HCT116 (cell line): ENCODE measurements around the gene IL17RD. TPM values are rescaled to one million over a fixed set of nuclear protein-coding genes. Genes with fewer than 3 reads are reported as not detected.

Source experiments
- ATAC-seq: fragments of 200-7000 bp; cut with Tn5 transposase; 2 replicates; pipeline ENCODE4 v1.9.1; 2020; ENCODE audit warnings: mild to moderate bottlenecking, moderate library complexity
- BruUV-seq: library from RNA; stranded (reverse); fragments of 400-500 nt; replicated peaks from 2 replicates; lab custom pipeline; 2021; lab: Mats Ljungman, UMichigan
- CTCF ChIA-PET: fragments of 300-600 bp; sonication (Branson Sonifier 250); formaldehyde crosslinking; loops from one replicate; lab custom pipeline; 2021; ENCODE audit warnings: antibody characterized with exemption; lab: Charles Lee
- POLR2A ChIA-PET: fragments of 300-600, 350-600 bp; sonication (Branson Sonifier 250); formaldehyde crosslinking; loops from one replicate; lab custom pipeline; 2021; ENCODE audit warnings: antibody characterized with exemption; lab: Charles Lee
- RAD21 ChIA-PET, 2 experiments: fragments of 300-600 bp; sonication (Branson Sonifier 250); formaldehyde crosslinking; loops; one replicate each; lab custom pipeline; 2023; ENCODE audit warnings: low total read pairs in 2 of 2; ENCODE audit not compliant: uncharacterized antibody in 2 of 2, unreplicated experiment in 2 of 2, low non-redundant PET in 1 of 2; lab: Charles Lee
- DNase-seq: peaks from one replicate; pipeline ENCODE4 v3.0.0-alpha.2; 2010; ENCODE audit warnings: low read depth, low spot score
- H2AFZ ChIP-seq: fragments of 200-600 bp; shearing (Covaris generic), sonication (generic); 2 replicates; pipeline ENCODE4 v1.6.1; 2017; ENCODE audit warnings: low read depth, mixed run types, mixed read lengths, antibody characterized with exemption, low read length; ENCODE audit not compliant: poor library complexity, severe bottlenecking
- H3K27ac ChIP-seq: 2 replicates; pipeline ENCODE4 v1.5.1; 2012; ENCODE audit warnings: low read depth, low read length
- H3K27me3 ChIP-seq: fragments of 200-600 bp; sonication (generic); 2 replicates; pipeline ENCODE4 v1.6.1; 2016; ENCODE audit warnings: mixed run types, low read length, mixed read lengths; ENCODE audit not compliant: insufficient read depth
- H3K36me3 ChIP-seq, 2 experiments: fragments of 200-500 bp in 1 of 2; fragments of 200-600 bp in 1 of 2; sonication (Bioruptor generic) in 1 of 2; sonication (generic) in 1 of 2; 2 replicates each; pipeline versions ENCODE4 v1.5.1 to v1.6.1; 2014 to 2016; ENCODE audit warnings: low read length in 2 of 2, inconsistent platforms in 1 of 2, mixed read lengths in 1 of 2, mixed run types in 1 of 2; ENCODE audit not compliant: insufficient read depth in 2 of 2, control insufficient read depth in 1 of 2
- H3K4me1 ChIP-seq, 2 experiments: fragments of 200-600 bp in 1 of 2; sonication (generic) in 1 of 2; 2 replicates each; pipeline versions ENCODE4 v1.5.1 to v1.6.1; 2012 to 2017; ENCODE audit warnings: low read length in 2 of 2, inconsistent platforms in 1 of 2, mild to moderate bottlenecking in 1 of 2, mixed read lengths in 1 of 2, mixed run types in 1 of 2, moderate library complexity in 1 of 2; ENCODE audit not compliant: insufficient read depth in 2 of 2, control insufficient read depth in 1 of 2
- H3K4me2 ChIP-seq: fragments of 200-600 bp; sonication (generic); 2 replicates; pipeline ENCODE4 v1.6.1; 2017; ENCODE audit warnings: mixed run types, low read length, mixed read lengths
- H3K4me3 ChIP-seq, 2 experiments: fragments of 200-600 bp in 1 of 2; sonication (generic) in 1 of 2; replicated peaks in 1 of 2; 2 replicates each; pipeline ENCODE4 v1.5.1; 2011 to 2016; ENCODE audit warnings: low read length in 2 of 2, control low read depth in 1 of 2, low read depth in 1 of 2, mild to moderate bottlenecking in 1 of 2, mixed read lengths in 1 of 2, mixed run types in 1 of 2
- H3K79me2 ChIP-seq: fragments of 200-600 bp; sonication (generic); 2 replicates; pipeline ENCODE4 v1.6.1; 2017; ENCODE audit warnings: mild to moderate bottlenecking, mixed run types, low read length, moderate library complexity, mixed read lengths; ENCODE audit not compliant: insufficient read depth
- H3K9ac ChIP-seq: fragments of 200-600 bp; sonication (generic); 2 replicates; pipeline ENCODE4 v1.6.1; 2016; ENCODE audit warnings: low read length, mixed read lengths
- H3K9me2 ChIP-seq: fragments of 200-600 bp; sonication (generic), shearing (Covaris generic); 2 replicates; pipeline ENCODE4 v1.6.1; 2017; ENCODE audit warnings: mixed run types, mild to moderate bottlenecking, moderate library complexity; ENCODE audit not compliant: insufficient read depth
- H3K9me3 ChIP-seq, 2 experiments: fragments of 200-500 bp in 1 of 2; fragments of 200-600 bp in 1 of 2; sonication (Bioruptor generic) in 1 of 2; sonication (generic) in 1 of 2; 2 replicates each; pipeline ENCODE4 v1.6.1; 2014 to 2017; ENCODE audit warnings: low read length in 2 of 2, mixed read lengths in 2 of 2, inconsistent platforms in 1 of 2, low read depth in 1 of 2, mild to moderate bottlenecking in 1 of 2, mixed run types in 1 of 2, moderate library complexity in 1 of 2; ENCODE audit not compliant: control insufficient read depth in 1 of 2, insufficient read depth in 1 of 2
- H4K20me1 ChIP-seq: fragments of 200-600 bp; sonication (generic), shearing (Covaris generic); 2 replicates; pipeline ENCODE4 v1.6.1; 2017; ENCODE audit warnings: mixed run types, mild to moderate bottlenecking, moderate library complexity; ENCODE audit not compliant: insufficient read depth
- CBX3 ChIP-seq: IDR thresholded peaks from 2 replicates; pipeline ENCODE4 v1.6.1; 2012; ENCODE audit warnings: low read depth
- CEBPB ChIP-seq: IDR thresholded peaks from 2 replicates; pipeline ENCODE4 v1.6.1; 2012; ENCODE audit warnings: low read depth
- EGR1 ChIP-seq: IDR thresholded peaks from 2 replicates; pipeline ENCODE4 v1.6.1; 2012; ENCODE audit warnings: low read depth
- ELF1 ChIP-seq: IDR thresholded peaks from 2 replicates; pipeline ENCODE4 v1.6.1; 2012; ENCODE audit warnings: low read depth, borderline replicate concordance
- EZH2 ChIP-seq: fragments of 200-600 bp; sonication (generic); IDR thresholded peaks from 2 replicates; pipeline ENCODE4 v1.6.1; 2017; ENCODE audit warnings: antibody characterized with exemption, mixed run types
- EZH2phosphoT487 ChIP-seq: fragments of 200-600 bp; IDR thresholded peaks from 2 replicates; pipeline ENCODE4 v1.6.1; 2018; ENCODE audit warnings: antibody characterized with exemption, borderline replicate concordance
- FOSL1 ChIP-seq: IDR thresholded peaks from 2 replicates; pipeline ENCODE4 v1.6.1; 2012; ENCODE audit warnings: low read depth
- JUND ChIP-seq: IDR thresholded peaks from 2 replicates; pipeline ENCODE4 v1.6.1; 2012
- MAX ChIP-seq: IDR thresholded peaks from 2 replicates; pipeline ENCODE4 v1.6.1; 2012
- POLR2A ChIP-seq: IDR thresholded peaks from 2 replicates; pipeline ENCODE4 v1.7.0; 2011; ENCODE audit warnings: borderline replicate concordance; ENCODE audit not compliant: insufficient read depth, insufficient read length; ENCODE audit errors: extremely low read depth
- POLR2AphosphoS5 ChIP-seq: IDR thresholded peaks from 2 replicates; pipeline ENCODE4 v1.6.1; 2011; ENCODE audit warnings: mild to moderate bottlenecking, low read depth, low read length, moderate library complexity
- RAD21 ChIP-seq: IDR thresholded peaks from 2 replicates; pipeline ENCODE4 v1.6.1; 2012; ENCODE audit warnings: low read depth, mild to moderate bottlenecking
- SIN3A ChIP-seq: IDR thresholded peaks from 2 replicates; pipeline ENCODE4 v1.6.1; 2012; ENCODE audit warnings: low read depth
- SP1 ChIP-seq: IDR thresholded peaks from 2 replicates; pipeline ENCODE4 v1.6.1; 2012; ENCODE audit warnings: low read depth
- SRF ChIP-seq: IDR thresholded peaks from 2 replicates; pipeline ENCODE4 v1.6.1; 2012; ENCODE audit warnings: low read depth
- TCF7L2 ChIP-seq: IDR thresholded peaks from 2 replicates; pipeline ENCODE4 v1.7.0; 2011; ENCODE audit warnings: borderline replicate concordance, inconsistent platforms; ENCODE audit not compliant: insufficient read depth, insufficient read length; ENCODE audit errors: extremely low read depth
- YY1 ChIP-seq: IDR thresholded peaks from 2 replicates; pipeline ENCODE4 v1.6.1; 2011; ENCODE audit warnings: low read length, low read depth, moderate library complexity, mild to moderate bottlenecking; ENCODE audit not compliant: insufficient replicate concordance; ENCODE audit errors: extremely low read depth
- ZFX ChIP-seq: fragments of 450-650 bp; IDR thresholded peaks from 2 replicates; pipeline ENCODE4 v1.6.1; 2017
- ZNF274 ChIP-seq: fragments of 200-500 bp; sonication (Bioruptor generic); IDR thresholded peaks from 2 replicates; pipeline ENCODE4 v1.6.1; 2014; ENCODE audit warnings: mild to moderate bottlenecking, low read depth, low read length, inconsistent platforms
- intact Hi-C: fragments of 100-400 bp; cut with micrococcal nuclease; formaldehyde crosslinking; loops from 2 replicates; pipeline ENCODE4 v1.10.0; 2022
- total RNA-seq: library from RNA; stranded (reverse); gene quantifications from one replicate; pipeline ENCODE4 v1.2.1, GENCODE V29; 2021; ENCODE audit not compliant: unreplicated experiment
- TF ChIP-seq, protein P1 (sequence below), 3 experiments: fragments of 200-600 bp in 1 of 3; sonication (generic) in 1 of 3; IDR thresholded peaks in 2 of 3; conservative IDR thresholded peaks in 1 of 3; 2 replicates each; pipeline ENCODE4 v1.5.1; 2012 to 2017; ENCODE audit warnings: low read depth in 2 of 3, low read length in 2 of 3, antibody characterized with exemption in 1 of 3, borderline replicate concordance in 1 of 3, control low read depth in 1 of 3, mild to moderate bottlenecking in 1 of 3, mixed read lengths in 1 of 3, mixed run types in 1 of 3, moderate library complexity in 1 of 3; ENCODE audit not compliant: insufficient read depth in 1 of 3
- TF ChIP-seq, protein P2 (sequence below): IDR thresholded peaks from 2 replicates; pipeline ENCODE4 v1.6.1; 2011; ENCODE audit warnings: mild to moderate bottlenecking, low read length, moderate library complexity; ENCODE audit not compliant: insufficient replicate concordance; ENCODE audit errors: extremely low read depth
- TF ChIP-seq, protein P3 (sequence below): IDR thresholded peaks from 2 replicates; pipeline ENCODE4 v1.6.1; 2012

IL17RD gene
- total RNA-seq, 1 experiment from 2014 or later = 12.3 TPM

DNA sequence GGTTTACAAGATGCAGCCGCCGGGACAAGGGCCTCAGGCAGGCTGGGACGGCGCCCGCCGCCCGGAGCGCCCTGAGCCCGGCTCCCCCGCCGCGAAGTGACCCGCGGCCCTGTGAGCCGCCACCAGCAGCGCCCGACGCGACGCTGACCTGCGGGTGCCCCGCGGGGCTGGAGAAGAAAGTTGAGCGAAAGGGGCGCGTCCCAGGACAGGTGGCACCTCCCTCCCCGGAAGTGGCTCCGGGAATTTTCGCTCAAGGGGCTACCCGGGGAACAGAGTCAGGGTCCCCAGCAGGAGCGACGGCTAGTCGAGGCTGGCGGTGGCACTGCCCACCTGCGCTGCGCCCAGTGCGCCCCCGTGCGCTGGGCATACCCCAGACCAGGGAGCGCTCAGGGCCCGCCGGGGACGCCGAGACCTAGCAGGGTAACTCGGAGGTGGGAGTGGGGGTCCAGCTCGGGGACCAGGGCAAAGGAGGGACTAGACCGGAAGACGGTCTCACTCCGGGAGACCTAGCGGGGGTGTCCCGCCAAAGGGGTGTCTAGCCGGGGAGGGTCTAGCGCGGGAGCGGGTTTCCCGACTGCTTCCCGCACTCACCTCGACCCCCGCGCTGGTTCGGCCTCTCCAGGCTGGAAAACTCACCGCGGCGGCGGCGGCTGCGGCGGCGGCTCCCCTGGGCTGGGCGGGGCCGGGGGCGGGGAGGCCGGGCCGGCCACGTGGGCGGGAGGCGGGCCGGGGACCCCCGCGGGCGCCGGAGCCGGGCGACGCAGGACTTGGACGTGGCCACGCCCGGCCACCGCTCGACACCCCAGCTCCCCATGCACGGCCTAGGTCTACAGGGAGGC is 86.3 kb downstream of the IL17RD start:
- H3K36me3 ChIP-seq = peaks cover 0 to 8% of the 10 kb centered on the region in 2 experiments; a peak in 2 of 4 replicates
- peaks cover 21 to 77% of the 10 kb centered on the region in 2 experiments for H3K4me1 ChIP-seq
- H4K20me1 ChIP-seq = no peaks in the 10 kb centered on the region
- no peaks in the 10 kb centered on the region for H3K27me3 ChIP-seq
- ChIA-PET CTCF (no interaction called here), POLR2A (interaction anchor here (0.8 kb wide), 1 partner anchor 59 kb away, joined by 3 read pairs; no protein-coding TSS in a partner anchor), RAD21 (interaction anchor here in 1 of 2 experiments (1.2 kb wide), 1 partner anchor 19 kb away, joined by 3 read pairs; no protein-coding TSS in a partner anchor)
- H2AFZ ChIP-seq = peak overlapping the region; percentile 54
- H3K4me2 ChIP-seq = peak overlapping the region; percentile 99
- ATAC-seq (peak; percentile 74), DNase-seq (no peak)
- H3K4me3 ChIP-seq = peak overlapping the region; percentile 75 to 94
- intact Hi-C loops = loop anchor here (2.0 to 5.0 kb wide), 3 partner anchors 18 to 382 kb away; partner anchors contain the start of gene SPATA12
- peaks cover 31% of the 10 kb centered on the region for H3K79me2 ChIP-seq
- peak overlapping the region; percentile 72 for H3K27ac ChIP-seq
- BruUV-seq = no TSS peak
- H3K9ac ChIP-seq = peak overlapping the region; percentile 90
- H3K9me2 ChIP-seq = no peaks in the 10 kb centered on the region
- no peaks in the 10 kb centered on the region for H3K9me3 ChIP-seq
- TF ChIP-seq CEBPB = no peak
- no peak for TF ChIP-seq YY1
- TF ChIP-seq TCF7L2 = no peak
- TF ChIP-seq SIN3A = no peak
- no peak for TF ChIP-seq POLR2A
- no peak; the same call in 1 of the 2 replicates for TF ChIP-seq ELF1
- peak; percentile 37 for TF ChIP-seq ZFX
- no peak for TF ChIP-seq FOSL1
- peak; percentile 83 for TF ChIP-seq MAX
- no peak for TF ChIP-seq SRF
- TF ChIP-seq EGR1 = peak; percentile 43; the same call in 1 of the 2 replicates
- TF ChIP-seq POLR2AphosphoS5 = peak; percentile 44
- TF ChIP-seq, protein P1, sequence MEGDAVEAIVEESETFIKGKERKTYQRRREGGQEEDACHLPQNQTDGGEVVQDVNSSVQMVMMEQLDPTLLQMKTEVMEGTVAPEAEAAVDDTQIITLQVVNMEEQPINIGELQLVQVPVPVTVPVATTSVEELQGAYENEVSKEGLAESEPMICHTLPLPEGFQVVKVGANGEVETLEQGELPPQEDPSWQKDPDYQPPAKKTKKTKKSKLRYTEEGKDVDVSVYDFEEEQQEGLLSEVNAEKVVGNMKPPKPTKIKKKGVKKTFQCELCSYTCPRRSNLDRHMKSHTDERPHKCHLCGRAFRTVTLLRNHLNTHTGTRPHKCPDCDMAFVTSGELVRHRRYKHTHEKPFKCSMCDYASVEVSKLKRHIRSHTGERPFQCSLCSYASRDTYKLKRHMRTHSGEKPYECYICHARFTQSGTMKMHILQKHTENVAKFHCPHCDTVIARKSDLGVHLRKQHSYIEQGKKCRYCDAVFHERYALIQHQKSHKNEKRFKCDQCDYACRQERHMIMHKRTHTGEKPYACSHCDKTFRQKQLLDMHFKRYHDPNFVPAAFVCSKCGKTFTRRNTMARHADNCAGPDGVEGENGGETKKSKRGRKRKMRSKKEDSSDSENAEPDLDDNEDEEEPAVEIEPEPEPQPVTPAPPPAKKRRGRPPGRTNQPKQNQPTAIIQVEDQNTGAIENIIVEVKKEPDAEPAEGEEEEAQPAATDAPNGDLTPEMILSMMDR (IDR thresholded peaks at IDR 0.05 in 2 of 3, conservative IDR thresholded peaks at IDR 0.05 in 1 of 3; ENCODE audit: borderline replicate concordance in 1 of 3, insufficient read depth in 1 of 3, low read depth in 2 of 3, low read length in 2 of 3) = 0 out of 6 replicates have a peak, but pooled peaks of 1 of the 3 experiments have one; percentile 7
- no peak; the same call in 1 of the 2 replicates for TF ChIP-seq SP1
- TF ChIP-seq EZH2phosphoT487 = no peak
- TF ChIP-seq ZNF274 = no peak
- peak; percentile 37 for TF ChIP-seq RAD21
- TF ChIP-seq CBX3 = no peak
- TF ChIP-seq, protein P2, sequence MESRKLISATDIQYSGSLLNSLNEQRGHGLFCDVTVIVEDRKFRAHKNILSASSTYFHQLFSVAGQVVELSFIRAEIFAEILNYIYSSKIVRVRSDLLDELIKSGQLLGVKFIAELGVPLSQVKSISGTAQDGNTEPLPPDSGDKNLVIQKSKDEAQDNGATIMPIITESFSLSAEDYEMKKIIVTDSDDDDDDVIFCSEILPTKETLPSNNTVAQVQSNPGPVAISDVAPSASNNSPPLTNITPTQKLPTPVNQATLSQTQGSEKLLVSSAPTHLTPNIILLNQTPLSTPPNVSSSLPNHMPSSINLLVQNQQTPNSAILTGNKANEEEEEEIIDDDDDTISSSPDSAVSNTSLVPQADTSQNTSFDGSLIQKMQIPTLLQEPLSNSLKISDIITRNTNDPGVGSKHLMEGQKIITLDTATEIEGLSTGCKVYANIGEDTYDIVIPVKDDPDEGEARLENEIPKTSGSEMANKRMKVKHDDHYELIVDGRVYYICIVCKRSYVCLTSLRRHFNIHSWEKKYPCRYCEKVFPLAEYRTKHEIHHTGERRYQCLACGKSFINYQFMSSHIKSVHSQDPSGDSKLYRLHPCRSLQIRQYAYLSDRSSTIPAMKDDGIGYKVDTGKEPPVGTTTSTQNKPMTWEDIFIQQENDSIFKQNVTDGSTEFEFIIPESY = no peak
- no peak; the same call in 1 of the 2 replicates for TF ChIP-seq JUND
- no peak for TF ChIP-seq EZH2
- TF ChIP-seq, protein P3, sequence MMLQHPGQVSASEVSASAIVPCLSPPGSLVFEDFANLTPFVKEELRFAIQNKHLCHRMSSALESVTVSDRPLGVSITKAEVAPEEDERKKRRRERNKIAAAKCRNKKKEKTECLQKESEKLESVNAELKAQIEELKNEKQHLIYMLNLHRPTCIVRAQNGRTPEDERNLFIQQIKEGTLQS = no peak
